Testis (tissue), 2 donors: Measurements from ENCODE around the gene PPP2R2C.

Experiments
- POLR2A ChIP-seq: fragments of 450-650 bp; IDR thresholded peaks from one replicate; pipeline ENCODE4 v1.6.1; 2017; ENCODE audit warnings: antibody characterized with exemption, mild to moderate bottlenecking, moderate library complexity
- TF ChIP-seq, protein P1 (sequence below), 3 experiments: fragments of 450-650 bp in 2 of 3; fragments of 200-600 bp in 1 of 3; sonication (generic) in 1 of 3; IDR thresholded peaks; one replicate each; pipeline ENCODE4 v1.5.1; 2016 to 2019; ENCODE audit warnings: antibody characterized with exemption in 3 of 3, mild to moderate bottlenecking in 2 of 3, moderate library complexity in 1 of 3

DNA sequence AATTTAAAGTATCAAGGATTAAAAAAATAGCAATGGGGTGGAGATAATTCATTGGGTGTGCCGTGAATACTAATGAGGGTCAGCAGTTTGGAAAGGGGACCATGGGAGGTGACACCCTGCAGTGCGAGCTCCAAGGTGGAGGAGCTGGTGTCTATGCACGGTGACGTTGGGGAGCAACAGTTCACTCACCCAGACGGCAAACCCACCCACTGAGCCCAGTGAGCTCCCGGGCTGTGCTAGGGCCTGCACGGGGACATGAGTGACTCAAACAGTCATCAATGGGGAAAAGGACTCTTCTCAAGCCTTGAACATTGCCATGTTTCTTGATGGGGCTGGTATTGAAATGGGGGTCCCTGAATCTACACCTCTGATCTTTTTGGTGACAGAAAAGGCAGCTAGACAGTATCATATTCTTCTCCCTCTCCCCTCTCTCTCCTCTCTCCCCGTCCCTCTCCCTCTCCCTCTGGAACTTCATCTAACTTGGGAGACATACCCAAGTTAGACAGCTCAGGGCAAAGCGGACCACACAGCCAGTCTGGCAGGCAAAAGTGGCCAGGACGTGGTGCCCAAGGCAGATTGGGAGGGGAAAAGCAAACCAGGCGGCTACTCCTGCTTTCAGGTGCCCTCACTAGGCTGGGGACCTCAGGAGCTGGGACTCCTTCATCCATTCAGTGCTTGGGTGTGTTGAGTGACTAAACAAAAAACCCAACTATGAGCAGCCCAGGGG lies 26.3 kb upstream of the PPP2R2C start:
- TF ChIP-seq, protein P1, sequence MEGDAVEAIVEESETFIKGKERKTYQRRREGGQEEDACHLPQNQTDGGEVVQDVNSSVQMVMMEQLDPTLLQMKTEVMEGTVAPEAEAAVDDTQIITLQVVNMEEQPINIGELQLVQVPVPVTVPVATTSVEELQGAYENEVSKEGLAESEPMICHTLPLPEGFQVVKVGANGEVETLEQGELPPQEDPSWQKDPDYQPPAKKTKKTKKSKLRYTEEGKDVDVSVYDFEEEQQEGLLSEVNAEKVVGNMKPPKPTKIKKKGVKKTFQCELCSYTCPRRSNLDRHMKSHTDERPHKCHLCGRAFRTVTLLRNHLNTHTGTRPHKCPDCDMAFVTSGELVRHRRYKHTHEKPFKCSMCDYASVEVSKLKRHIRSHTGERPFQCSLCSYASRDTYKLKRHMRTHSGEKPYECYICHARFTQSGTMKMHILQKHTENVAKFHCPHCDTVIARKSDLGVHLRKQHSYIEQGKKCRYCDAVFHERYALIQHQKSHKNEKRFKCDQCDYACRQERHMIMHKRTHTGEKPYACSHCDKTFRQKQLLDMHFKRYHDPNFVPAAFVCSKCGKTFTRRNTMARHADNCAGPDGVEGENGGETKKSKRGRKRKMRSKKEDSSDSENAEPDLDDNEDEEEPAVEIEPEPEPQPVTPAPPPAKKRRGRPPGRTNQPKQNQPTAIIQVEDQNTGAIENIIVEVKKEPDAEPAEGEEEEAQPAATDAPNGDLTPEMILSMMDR (IDR thresholded peaks at IDR 0.05) = no peak
- TF ChIP-seq POLR2A = no peak
